Suprapubic skin (tissue), 4 donors: ENCODE data around the gene ARHGEF35.
"Not testable (repeated sequence)": the region's sequence is repeated elsewhere in the genome, so short reads cannot be mapped to it uniquely, and the experiment has no call there.

Source experiments
- EP300 ChIP-seq: sonication (generic); formaldehyde crosslinking; IDR thresholded peaks from one replicate; pipeline ENCODE4 v1.6.1; 2017; ENCODE audit warnings: antibody characterized with exemption
- POLR2A ChIP-seq, 2 donors: fragments of 450-650 bp; IDR thresholded peaks; one replicate each; pipeline ENCODE4 v1.6.1; 2017; ENCODE audit warnings: antibody characterized with exemption in 2 of 2, mild to moderate bottlenecking in 2 of 2, moderate library complexity in 2 of 2
- POLR2AphosphoS5 ChIP-seq, 3 donors: sonication (generic); formaldehyde crosslinking; IDR thresholded peaks; one replicate each; pipeline ENCODE4 v1.6.1; 2017; ENCODE audit warnings: antibody characterized with exemption in 3 of 3
- TF ChIP-seq, protein P1 (sequence below), 2 donors: fragments of 200-600 bp in 1 of 2; fragments of 450-650 bp in 1 of 2; sonication (generic) in 1 of 2; IDR thresholded peaks; one replicate each; pipeline ENCODE4 v1.5.1; 2016 to 2019; ENCODE audit warnings: antibody characterized with exemption in 2 of 2, mild to moderate bottlenecking in 1 of 2, moderate library complexity in 1 of 2

DNA sequence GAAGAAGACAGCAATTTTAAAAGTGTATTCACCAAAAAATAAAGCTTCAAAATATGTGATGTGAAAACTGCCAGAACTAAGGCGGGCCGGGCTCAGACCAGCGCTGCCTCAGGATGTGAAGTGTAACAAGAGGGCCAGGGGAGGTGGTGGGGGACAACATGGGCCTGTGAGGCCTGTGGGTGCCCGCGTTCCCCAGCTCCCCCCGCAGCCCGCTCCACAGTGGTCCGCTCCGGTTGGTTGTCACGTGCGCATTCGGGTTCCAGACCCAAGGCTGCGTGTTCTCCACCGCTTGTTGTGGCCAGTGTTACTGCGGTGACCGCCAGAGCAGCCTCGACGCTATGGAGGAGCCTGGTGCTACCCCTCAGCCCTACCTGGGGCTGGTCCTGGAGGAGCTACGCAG is 12.5 kb downstream of the ARHGEF35 start, which contains the start of gene CTAGE4:
- TF ChIP-seq, protein P1, sequence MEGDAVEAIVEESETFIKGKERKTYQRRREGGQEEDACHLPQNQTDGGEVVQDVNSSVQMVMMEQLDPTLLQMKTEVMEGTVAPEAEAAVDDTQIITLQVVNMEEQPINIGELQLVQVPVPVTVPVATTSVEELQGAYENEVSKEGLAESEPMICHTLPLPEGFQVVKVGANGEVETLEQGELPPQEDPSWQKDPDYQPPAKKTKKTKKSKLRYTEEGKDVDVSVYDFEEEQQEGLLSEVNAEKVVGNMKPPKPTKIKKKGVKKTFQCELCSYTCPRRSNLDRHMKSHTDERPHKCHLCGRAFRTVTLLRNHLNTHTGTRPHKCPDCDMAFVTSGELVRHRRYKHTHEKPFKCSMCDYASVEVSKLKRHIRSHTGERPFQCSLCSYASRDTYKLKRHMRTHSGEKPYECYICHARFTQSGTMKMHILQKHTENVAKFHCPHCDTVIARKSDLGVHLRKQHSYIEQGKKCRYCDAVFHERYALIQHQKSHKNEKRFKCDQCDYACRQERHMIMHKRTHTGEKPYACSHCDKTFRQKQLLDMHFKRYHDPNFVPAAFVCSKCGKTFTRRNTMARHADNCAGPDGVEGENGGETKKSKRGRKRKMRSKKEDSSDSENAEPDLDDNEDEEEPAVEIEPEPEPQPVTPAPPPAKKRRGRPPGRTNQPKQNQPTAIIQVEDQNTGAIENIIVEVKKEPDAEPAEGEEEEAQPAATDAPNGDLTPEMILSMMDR (IDR thresholded peaks at IDR 0.05): not testable (repeated sequence)
- not testable (repeated sequence) for TF ChIP-seq POLR2A (IDR thresholded peaks at IDR 0.05); POLR2AphosphoS5 (IDR thresholded peaks at IDR 0.05); EP300
